ENCODE results near the gene SRMS.
A peak's percentile ranks its signal among the peaks of the same experiment; 100 is the strongest.

GRCh38 chr20:63542031-63542559 is 5.5 kb downstream of the SRMS start:
- TF ChIP-seq POLR2AphosphoS5 (IDR thresholded peaks at IDR 0.05) = peak; percentile 73 to 91 (median 85)
- no peak for TF ChIP-seq CTCF (IDR thresholded peaks at IDR 0.05 in 8 of 11, conservative IDR thresholded peaks at IDR 0.05 in 3 of 11)

All from spleen (tissue), 7 donors.